ENCODE measurements around the gene ZNF618.

DNA sequence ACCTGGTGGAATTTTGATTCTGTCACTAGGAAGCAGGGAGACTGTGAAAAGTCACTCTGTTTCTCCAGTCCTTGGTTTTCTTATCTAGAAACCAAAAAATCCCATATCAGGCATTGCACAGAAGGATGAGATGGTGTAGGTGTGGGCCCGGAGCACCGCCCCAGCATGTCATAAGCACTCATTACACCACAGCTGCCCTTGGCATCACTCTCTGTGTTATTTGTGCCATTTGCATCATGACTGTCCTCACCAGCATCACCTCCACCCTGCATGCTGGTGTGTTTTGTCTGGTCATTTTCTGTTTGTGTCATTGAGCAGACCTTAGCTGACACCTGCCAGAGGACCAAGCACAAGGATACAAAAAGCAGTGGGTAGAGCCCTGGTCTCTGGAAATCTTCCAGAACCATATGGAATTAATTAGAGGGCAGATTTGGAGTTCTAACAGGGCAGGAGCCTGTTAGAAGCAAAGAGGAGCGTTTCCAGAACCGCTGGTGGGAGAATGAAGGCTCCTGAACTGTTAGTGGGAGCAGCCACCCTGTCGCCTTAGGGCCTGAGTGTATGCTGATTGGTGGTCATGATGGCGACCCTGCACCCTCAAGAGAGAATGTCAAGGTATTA is 102.7 kb downstream of the ZNF618 start:
- TF ChIP-seq POLR2AphosphoS5 (IDR thresholded peaks at IDR 0.05) (no peak), CTCF (IDR thresholded peaks at IDR 0.05) (no peak), POLR2A (IDR thresholded peaks at IDR 0.05) (no peak), EP300 (IDR thresholded peaks at IDR 0.05) (no peak)

Data from stomach (tissue), 4 donors.